ENCODE data around the gene DDN. TPM values are rescaled to one million over a fixed set of nuclear protein-coding genes. Genes with fewer than 3 reads are reported as not detected.

Gene DDN
- total RNA-seq, 1 donor from 2014 or later: 0.26 TPM

DNA sequence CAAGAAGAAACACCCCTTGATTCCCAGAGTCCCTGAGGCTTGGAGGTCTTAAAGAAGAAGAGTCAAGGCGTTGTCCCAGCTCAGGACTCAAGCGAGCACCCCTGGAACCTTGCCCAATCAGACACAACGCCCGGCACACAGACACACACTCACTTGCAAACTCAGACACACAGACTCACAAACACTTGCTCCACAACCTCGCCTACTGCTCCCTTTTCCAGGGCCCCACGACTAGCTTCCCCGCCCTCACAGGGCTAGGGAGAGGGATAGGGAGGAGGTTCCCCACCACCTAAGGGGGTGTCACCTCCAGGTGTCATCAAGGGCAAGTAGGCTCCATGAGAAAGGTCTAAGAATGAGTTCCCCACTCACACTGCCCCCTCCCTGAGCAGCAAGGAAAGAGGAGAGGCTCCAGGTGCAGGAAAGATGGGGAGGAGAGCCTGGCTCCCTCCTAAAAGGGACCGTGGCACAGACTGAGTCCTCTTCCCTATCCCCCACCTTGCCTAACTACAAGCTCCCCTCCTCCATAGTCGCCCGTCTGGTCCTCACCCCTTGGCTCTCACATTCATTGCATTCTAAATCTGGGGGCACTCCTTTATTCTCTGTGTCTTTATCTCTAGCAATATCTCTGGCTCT lies 28.4 kb downstream of the DDN start:
- no peak for DNase-seq (ENCODE audit: low read depth)
- Histone ChIP-seq H3K27me3 (ENCODE audit: control insufficient read depth, insufficient read depth, low read length) (peaks cover 33% of the 10 kb centered on the region), H3K4me3 (ENCODE audit: low read depth, low read length) (no peak overlapping the region)

GRCh38 chr12:48969833-48970701 lies 29.1 kb downstream of the DDN start:
- no peak for FAIRE-seq
- Histone ChIP-seq H3K27me3 (ENCODE audit: control insufficient read depth, insufficient read depth, low read length) (peaks cover 33% of the 10 kb centered on the region), H3K4me3 (ENCODE audit: low read depth, low read length) (peak overlapping the region; percentile 16)

More for the DNA sequence above, 28.4 kb downstream of the DDN start:
- no peak for FAIRE-seq
- TF ChIP-seq, protein P1, sequence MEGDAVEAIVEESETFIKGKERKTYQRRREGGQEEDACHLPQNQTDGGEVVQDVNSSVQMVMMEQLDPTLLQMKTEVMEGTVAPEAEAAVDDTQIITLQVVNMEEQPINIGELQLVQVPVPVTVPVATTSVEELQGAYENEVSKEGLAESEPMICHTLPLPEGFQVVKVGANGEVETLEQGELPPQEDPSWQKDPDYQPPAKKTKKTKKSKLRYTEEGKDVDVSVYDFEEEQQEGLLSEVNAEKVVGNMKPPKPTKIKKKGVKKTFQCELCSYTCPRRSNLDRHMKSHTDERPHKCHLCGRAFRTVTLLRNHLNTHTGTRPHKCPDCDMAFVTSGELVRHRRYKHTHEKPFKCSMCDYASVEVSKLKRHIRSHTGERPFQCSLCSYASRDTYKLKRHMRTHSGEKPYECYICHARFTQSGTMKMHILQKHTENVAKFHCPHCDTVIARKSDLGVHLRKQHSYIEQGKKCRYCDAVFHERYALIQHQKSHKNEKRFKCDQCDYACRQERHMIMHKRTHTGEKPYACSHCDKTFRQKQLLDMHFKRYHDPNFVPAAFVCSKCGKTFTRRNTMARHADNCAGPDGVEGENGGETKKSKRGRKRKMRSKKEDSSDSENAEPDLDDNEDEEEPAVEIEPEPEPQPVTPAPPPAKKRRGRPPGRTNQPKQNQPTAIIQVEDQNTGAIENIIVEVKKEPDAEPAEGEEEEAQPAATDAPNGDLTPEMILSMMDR (IDR thresholded peaks at IDR 0.05; ENCODE audit: insufficient read depth, low read length, severe bottlenecking): no peak
- H3K36me3 ChIP-seq (ENCODE audit: control insufficient read depth, insufficient read depth, low read length): no peaks in the 10 kb centered on the region

DNA sequence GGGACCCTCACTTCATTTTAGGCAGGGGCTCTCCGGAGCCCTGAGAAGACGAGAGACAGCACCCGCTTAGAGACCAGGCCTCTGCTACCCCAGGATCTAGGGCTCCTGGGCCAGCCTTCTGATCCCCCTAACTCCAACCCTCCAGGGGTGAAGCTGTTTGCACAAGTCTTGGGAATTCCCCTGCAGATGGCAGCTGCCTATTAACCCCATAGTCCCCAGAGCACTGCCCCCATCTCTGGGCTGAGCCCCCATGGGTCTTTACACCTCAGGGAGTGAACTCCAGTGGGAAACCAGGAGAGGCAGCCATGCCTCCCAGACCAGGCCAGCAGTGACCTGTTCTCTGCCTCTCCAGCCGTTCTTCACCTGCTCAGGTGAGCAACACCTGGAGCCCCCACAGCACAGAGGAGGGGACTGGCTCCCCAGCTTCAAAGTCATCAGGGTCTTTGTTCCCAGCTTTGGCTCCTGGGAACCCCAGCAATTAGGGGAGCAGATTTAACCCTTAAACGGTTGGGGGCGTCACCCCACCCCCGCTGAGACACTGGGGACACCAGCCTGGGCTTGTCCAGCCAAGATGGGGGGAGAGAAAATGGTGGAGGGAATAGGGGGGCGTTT lies 29.9 kb downstream of the DDN start:
- FAIRE-seq (no peak), DNase-seq (ENCODE audit: low read depth) (no peak)
- Histone ChIP-seq H3K4me3 (ENCODE audit: low read depth, low read length) (no peak overlapping the region), H3K27me3 (ENCODE audit: control insufficient read depth, insufficient read depth, low read length) (peaks cover 31% of the 10 kb centered on the region), H3K36me3 (ENCODE audit: control insufficient read depth, insufficient read depth, low read length) (no peaks in the 10 kb centered on the region)
- TF ChIP-seq, protein P1 (IDR thresholded peaks at IDR 0.05; ENCODE audit: insufficient read depth, low read length, severe bottlenecking): no peak

More at GRCh38 chr12:48969833-48970701, 29.1 kb downstream of the DDN start:
- H3K36me3 ChIP-seq (ENCODE audit: control insufficient read depth, insufficient read depth, low read length): no peaks in the 10 kb centered on the region
- DNase-seq (ENCODE audit: low read depth): no peak
- TF ChIP-seq, protein P1 (IDR thresholded peaks at IDR 0.05; ENCODE audit: insufficient read depth, low read length, severe bottlenecking): peak; percentile 13

DNA sequence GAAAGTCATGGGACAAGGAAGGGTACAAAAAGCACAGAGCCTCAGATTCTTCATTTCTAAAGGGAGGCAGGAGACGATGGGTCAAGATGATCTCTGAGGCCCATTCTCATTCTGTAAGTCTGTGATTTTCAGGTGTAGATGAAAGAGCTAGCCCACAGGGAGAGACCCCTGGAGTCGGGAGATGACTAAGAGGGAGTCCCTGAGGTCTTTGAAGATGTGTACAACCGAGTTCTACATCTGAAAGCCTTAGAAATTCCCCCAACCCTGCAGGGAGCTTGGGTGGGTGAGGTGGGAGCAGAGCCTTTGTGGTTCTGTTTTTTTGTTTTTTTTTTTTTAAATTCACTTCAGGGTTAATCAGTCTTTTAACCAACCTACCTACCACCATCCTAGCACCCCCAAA lies 30.7 kb downstream of the DDN start:
- H3K27me3 ChIP-seq (ENCODE audit: control insufficient read depth, insufficient read depth, low read length): peaks cover 25% of the 10 kb centered on the region
- H3K4me3 ChIP-seq (ENCODE audit: low read depth, low read length): no peak overlapping the region
- FAIRE-seq (no peak), DNase-seq (ENCODE audit: low read depth) (no peak)
- no peaks in the 10 kb centered on the region for H3K36me3 ChIP-seq (ENCODE audit: control insufficient read depth, insufficient read depth, low read length)
- TF ChIP-seq, protein P1 (IDR thresholded peaks at IDR 0.05; ENCODE audit: insufficient read depth, low read length, severe bottlenecking): no peak

DNA sequence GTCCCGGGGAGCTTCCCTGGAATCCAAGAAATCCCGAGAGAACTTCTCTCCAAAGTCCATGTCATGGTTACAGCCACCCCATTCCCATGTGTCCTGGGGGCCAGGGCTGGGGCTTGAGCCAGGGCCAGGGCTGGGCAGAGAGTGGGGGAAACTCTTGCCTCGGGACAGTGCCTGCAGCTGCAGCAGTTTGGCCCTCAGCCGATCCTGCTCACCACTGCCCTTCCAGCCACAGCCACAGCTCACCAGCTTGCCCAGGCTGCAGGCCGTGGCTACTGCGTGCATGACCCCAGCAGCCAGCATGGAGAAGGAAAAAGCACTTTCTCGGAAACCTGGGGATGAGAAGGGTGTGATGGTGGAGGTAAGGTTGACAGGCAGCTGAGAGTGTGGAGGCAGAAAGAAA lies 31.2 kb downstream of the DDN start:
- DNase-seq (ENCODE audit: low read depth) (no peak), FAIRE-seq (no peak)
- no peaks in the 10 kb centered on the region for H3K36me3 ChIP-seq (ENCODE audit: control insufficient read depth, insufficient read depth, low read length)
- no peak overlapping the region for H3K4me3 ChIP-seq (ENCODE audit: low read depth, low read length)
- TF ChIP-seq, protein P1 (IDR thresholded peaks at IDR 0.05; ENCODE audit: insufficient read depth, low read length, severe bottlenecking): no peak
- peaks cover 21% of the 10 kb centered on the region for H3K27me3 ChIP-seq (ENCODE audit: control insufficient read depth, insufficient read depth, low read length)
